GM12878 (cell line): ENCODE data around the gene DYNC1H1. TPM values are rescaled to one million over a fixed set of nuclear protein-coding genes. Genes with fewer than 3 reads are reported as not detected.

Experiments used
- ASH2L ChIP-seq: fragments of 300-600, 200-600 bp; sonication (generic); IDR thresholded peaks from 2 replicates; pipeline ENCODE4 v1.6.1; 2017; ENCODE audit warnings: low read depth, mild to moderate bottlenecking, borderline replicate concordance
- ATF7 ChIP-seq: fragments of 450-650 bp; IDR thresholded peaks from 2 replicates; pipeline ENCODE4 v1.6.1; 2016; ENCODE audit warnings: low read depth, mild to moderate bottlenecking
- BACH1 ChIP-seq: fragments of 450-650 bp; IDR thresholded peaks from 2 replicates; pipeline ENCODE4 v1.6.1; 2017; ENCODE audit warnings: mild to moderate bottlenecking, borderline replicate concordance
- BCLAF1 ChIP-seq: fragments of 450-650 bp; IDR thresholded peaks from 2 replicates; pipeline ENCODE4 v1.6.1; 2017; ENCODE audit warnings: antibody characterized with exemption, mild to moderate bottlenecking, moderate library complexity
- CBX3 ChIP-seq: fragments of 200-600 bp; sonication (generic); IDR thresholded peaks from 2 replicates; pipeline ENCODE4 v1.6.1; 2016; ENCODE audit warnings: low read depth, borderline replicate concordance
- CHD1 ChIP-seq: IDR thresholded peaks from 2 replicates; pipeline ENCODE4 v1.6.1; 2012; ENCODE audit warnings: low read depth, low read length, improper control_type of control experiment
- CREB1 ChIP-seq: IDR thresholded peaks from 2 replicates; pipeline ENCODE4 v1.6.1; 2012; ENCODE audit warnings: low read depth, mild to moderate bottlenecking, inconsistent platforms
- FOXK2 ChIP-seq: fragments of 450-650 bp; IDR thresholded peaks from 2 replicates; pipeline ENCODE4 v1.6.1; 2017; ENCODE audit warnings: mild to moderate bottlenecking, moderate library complexity
- IRF4 ChIP-seq: IDR thresholded peaks from 2 replicates; pipeline ENCODE4 v1.6.1; 2011; ENCODE audit warnings: low read depth, low read length
- KLF5 ChIP-seq: fragments of 450-650 bp; IDR thresholded peaks from 2 replicates; pipeline ENCODE4 v1.6.1; 2014; ENCODE audit warnings: mild to moderate bottlenecking; ENCODE audit not compliant: partially characterized antibody
- LARP7 ChIP-seq: fragments of 450-650 bp; IDR thresholded peaks from 2 replicates; pipeline ENCODE4 v1.6.1; 2017; ENCODE audit warnings: mild to moderate bottlenecking
- MXI1 ChIP-seq: fragments of 150-350 bp; IDR thresholded peaks from 2 replicates; pipeline ENCODE4 v1.6.1; 2011; ENCODE audit warnings: low read depth, mild to moderate bottlenecking, inconsistent platforms, low read length, improper control_type of control experiment
- MYB ChIP-seq: fragments of 150-350 bp; IDR thresholded peaks from 2 replicates; pipeline ENCODE4 v1.6.1; 2014; ENCODE audit warnings: mild to moderate bottlenecking, low read depth, low read length, borderline replicate concordance
- NBN ChIP-seq: fragments of 450-650 bp; IDR thresholded peaks from 2 replicates; pipeline ENCODE4 v1.6.1; 2016
- NR2C1 ChIP-seq: fragments of 450-650 bp; IDR thresholded peaks from 2 replicates; pipeline ENCODE4 v1.6.1; 2017; ENCODE audit warnings: antibody characterized with exemption, mild to moderate bottlenecking, moderate library complexity
- POLR2A ChIP-seq: IDR thresholded peaks from 2 replicates; pipeline ENCODE4 v1.6.1; 2011; ENCODE audit warnings: low read depth, mild to moderate bottlenecking, low read length
- RB1 ChIP-seq: fragments of 450-650 bp; formaldehyde crosslinking; IDR thresholded peaks from 2 replicates; pipeline ENCODE4 v1.6.1; 2017; ENCODE audit warnings: mild to moderate bottlenecking, borderline replicate concordance
- SIX5 ChIP-seq: IDR thresholded peaks from 2 replicates; pipeline ENCODE4 v1.6.1; 2011; ENCODE audit warnings: mild to moderate bottlenecking, low read depth, low read length, moderate library complexity; ENCODE audit not compliant: severe bottlenecking
- SMAD5 ChIP-seq: IDR thresholded peaks from 2 replicates; pipeline ENCODE4 v1.6.1; 2016; ENCODE audit warnings: antibody characterized with exemption, low read depth
- SMARCA5 ChIP-seq: fragments of 450-650 bp; IDR thresholded peaks from 2 replicates; pipeline ENCODE4 v1.6.1; 2017; ENCODE audit warnings: mild to moderate bottlenecking
- SPI1 ChIP-seq: IDR thresholded peaks from 2 replicates; pipeline ENCODE4 v1.6.1; 2011; ENCODE audit warnings: low read depth, mild to moderate bottlenecking, low read length, moderate library complexity, borderline replicate concordance; ENCODE audit not compliant: insufficient read depth
- SREBF2 ChIP-seq: IDR thresholded peaks from 2 replicates; pipeline ENCODE4 v1.6.1; 2012; ENCODE audit warnings: mild to moderate bottlenecking, low read length
- YBX1 ChIP-seq: fragments of 450-650 bp; IDR thresholded peaks from 2 replicates; pipeline ENCODE4 v1.6.1; 2016; ENCODE audit warnings: antibody characterized with exemption
- ZBED1 ChIP-seq: IDR thresholded peaks from 2 replicates; pipeline ENCODE4 v1.6.1; 2016; ENCODE audit warnings: borderline replicate concordance
- ZBTB33 ChIP-seq: fragments of 450-650 bp; IDR thresholded peaks from 2 replicates; pipeline ENCODE4 v1.6.1; 2017; ENCODE audit warnings: mild to moderate bottlenecking
- ZNF24 ChIP-seq: fragments of 450-650 bp; IDR thresholded peaks from 2 replicates; pipeline ENCODE4 v1.6.1; 2017; ENCODE audit warnings: antibody characterized with exemption, mild to moderate bottlenecking
- ZNF274 ChIP-seq: IDR thresholded peaks from one replicate; pipeline ENCODE4 v1.8.0; 2011; ENCODE audit not compliant: insufficient read length, insufficient read depth
- ZNF622 ChIP-seq: fragments of 450-650 bp; IDR thresholded peaks from 2 replicates; pipeline ENCODE4 v1.6.1; 2017; ENCODE audit warnings: mild to moderate bottlenecking, inconsistent platforms
- polyA plus RNA-seq, 11 experiments: library from polyadenylated mRNA; depleted of rRNA in 4 of 11; unstranded in 6 of 11; stranded (reverse) in 5 of 11; fragments of >200 nt; fragmentation: Nextera tagmentation in 4 of 11; fragmentation: Illumina TruSeq in 1 of 11; extraction: Ambion mirVana in 4 of 11; extraction: Trizol in 1 of 11; gene quantifications; 1 replicate in 1 of 11; 2 replicates in 10 of 11; pipeline versions ENCODE4 v1.2.1 to v1.2.3, GENCODE V29; 2011 to 2016; ENCODE audit warnings: inconsistent platforms in 2 of 11, missing spikeins in 2 of 11, low read depth in 1 of 11
- total RNA-seq, 4 experiments: library from RNA; depleted of rRNA in 3 of 4; stranded (reverse); fragments of >200 nt in 3 of 4; fragmentation: Illumina TruSeq in 1 of 4; extraction: Trizol in 1 of 4; gene quantifications; 2 replicates each; pipeline versions ENCODE4 v1.2.1 to v1.2.3, GENCODE V29; 2013 to 2021

The DYNC1H1 gene
- total and polyA plus RNA-seq, 10 of the 15 experiments (the other 5 are each of a cell fraction or from before 2014, with no cell fraction given), result 38.4 to 291 (median 111) TPM

GRCh38 chr14:102088012-102088792 lies 123.8 kb downstream of the DYNC1H1 start (continued):
- no peak for TF ChIP-seq ZBTB33
- peak; percentile 12; the same call in 1 of the 2 replicates for TF ChIP-seq SMARCA5
- TF ChIP-seq KLF5, result no peak
- peak; percentile 29; the same call in 1 of the 2 replicates for TF ChIP-seq NBN
- peak; percentile 71 for TF ChIP-seq MXI1
- TF ChIP-seq LARP7, result peak; percentile 39; the same call in 1 of the 2 replicates
- TF ChIP-seq RB1, result no peak
- no peak for TF ChIP-seq ATF7
- no peak for TF ChIP-seq ZNF622
- no peak for TF ChIP-seq CREB1
- no peak for TF ChIP-seq IRF4
- TF ChIP-seq NR2C1, result no peak
- no peak for TF ChIP-seq MYB
- TF ChIP-seq BACH1, result 0 out of 2 replicates have a peak, but pooled peaks have one; percentile 49
- no peak for TF ChIP-seq ZNF274
- TF ChIP-seq SREBF2, result no peak
- no peak for TF ChIP-seq YBX1
- TF ChIP-seq ZBED1, result no peak
- no peak for TF ChIP-seq CBX3
- no peak for TF ChIP-seq FOXK2
- TF ChIP-seq SMAD5, result no peak
- TF ChIP-seq SPI1, result peak; percentile 53; the same call in 1 of the 2 replicates
- no peak for TF ChIP-seq SIX5
- no peak for TF ChIP-seq ASH2L
- peak; percentile 71 for TF ChIP-seq POLR2A
- TF ChIP-seq BCLAF1, result no peak
- TF ChIP-seq ZNF24, result no peak
- TF ChIP-seq CHD1, result no peak
